HEK293 (cell line): ENCODE measurements around the gene OTOF.

Source experiments
- CTCF ChIA-PET: fragments of 350-600 bp; formaldehyde crosslinking; extraction: SDS; loops from one replicate; lab custom pipeline; 2021; ENCODE audit warnings: antibody characterized with exemption; lab: Yijun Ruan, JAX
- POLR2A ChIA-PET: fragments of 300-600 bp; formaldehyde crosslinking; extraction: SDS; loops from one replicate; lab custom pipeline; 2020; ENCODE audit warnings: antibody characterized with exemption, inconsistent platforms; lab: Yijun Ruan, JAX
- H3K27ac ChIP-seq: fragments of 200-500 bp; sonication (Bioruptor generic); 2 replicates; pipeline ENCODE4 v1.5.1; 2014; ENCODE audit warnings: low read depth, low read length, control low read depth, inconsistent platforms; ENCODE audit errors: extremely low read depth
- H3K36me3 ChIP-seq, 2 experiments: fragments of 200-500 bp in 1 of 2; sonication (Bioruptor generic) in 1 of 2; 1 replicate in 1 of 2; 2 replicates in 1 of 2; pipeline ENCODE4 v1.5.1; 2014 to 2017; ENCODE audit warnings: inconsistent platforms in 2 of 2, low read length in 2 of 2; ENCODE audit not compliant: control insufficient read depth in 2 of 2, insufficient read depth in 1 of 2
- H3K4me1 ChIP-seq: fragments of 200-500 bp; sonication (Bioruptor generic); 2 replicates; pipeline ENCODE4 v1.5.1; 2014; ENCODE audit warnings: mild to moderate bottlenecking, low read length, inconsistent platforms; ENCODE audit not compliant: control insufficient read depth, insufficient read depth
- H3K4me3 ChIP-seq: 2 replicates; pipeline ENCODE4 v1.5.1; 2011; ENCODE audit warnings: low read depth, mild to moderate bottlenecking, control low read depth, low read length, moderate library complexity
- H3K9me3 ChIP-seq: fragments of 200-500 bp; sonication (Bioruptor generic); 2 replicates; pipeline ENCODE4 v1.5.1; 2014; ENCODE audit warnings: low read depth, low read length, inconsistent platforms; ENCODE audit not compliant: control insufficient read depth, insufficient read depth
- EGR2 ChIP-seq: fragments of 450-650 bp; formaldehyde crosslinking; IDR thresholded peaks from 2 replicates; pipeline ENCODE4 v1.5.1; 2016; ENCODE audit warnings: low read depth, missing biosample characterization, missing genetic modification characterization
- KLF16 ChIP-seq: fragments of 450-650 bp; formaldehyde crosslinking; IDR thresholded peaks from 2 replicates; pipeline ENCODE4 v1.5.1; 2017; ENCODE audit warnings: missing biosample characterization, missing genetic modification characterization
- MYNN ChIP-seq: fragments of 450-650 bp; formaldehyde crosslinking; IDR thresholded peaks from 2 replicates; pipeline ENCODE4 v1.5.1; 2016; ENCODE audit warnings: missing biosample characterization, missing genetic modification characterization, borderline replicate concordance
- WT1 ChIP-seq: fragments of 450-650 bp; formaldehyde crosslinking; IDR thresholded peaks from 2 replicates; pipeline ENCODE4 v1.5.1; 2016; ENCODE audit warnings: missing biosample characterization, missing genetic modification characterization
- ZBTB49 ChIP-seq: fragments of 450-650 bp; formaldehyde crosslinking; IDR thresholded peaks from 2 replicates; pipeline ENCODE4 v1.5.1; 2016; ENCODE audit warnings: missing biosample characterization, missing genetic modification characterization, low read depth
- ZFP37 ChIP-seq: fragments of 450-650 bp; formaldehyde crosslinking; IDR thresholded peaks from 2 replicates; pipeline ENCODE4 v1.5.1; 2016; ENCODE audit warnings: missing biosample characterization, missing genetic modification characterization
- ZIC2 ChIP-seq: fragments of 450-650 bp; formaldehyde crosslinking; IDR thresholded peaks from 2 replicates; pipeline ENCODE4 v1.5.1; 2016; ENCODE audit warnings: missing biosample characterization, missing genetic modification characterization
- ZNF211 ChIP-seq: fragments of 450-650 bp; formaldehyde crosslinking; IDR thresholded peaks from 2 replicates; pipeline ENCODE4 v1.5.1; 2016; ENCODE audit warnings: low read depth, missing biosample characterization, missing genetic modification characterization
- ZNF214 ChIP-seq: fragments of 450-650 bp; formaldehyde crosslinking; IDR thresholded peaks from 2 replicates; pipeline ENCODE4 v1.5.1; 2017; ENCODE audit warnings: missing biosample characterization, mild to moderate bottlenecking, missing genetic modification characterization, borderline replicate concordance
- ZNF23 ChIP-seq: fragments of 450-650 bp; formaldehyde crosslinking; IDR thresholded peaks from 2 replicates; pipeline ENCODE4 v1.5.1; 2016; ENCODE audit warnings: missing biosample characterization, missing genetic modification characterization, borderline replicate concordance
- ZNF311 ChIP-seq: fragments of 450-650 bp; formaldehyde crosslinking; IDR thresholded peaks from 2 replicates; pipeline ENCODE4 v1.5.1; 2017; ENCODE audit warnings: missing biosample characterization, missing genetic modification characterization, borderline replicate concordance
- ZNF37A ChIP-seq: fragments of 450-650 bp; IDR thresholded peaks from 2 replicates; pipeline ENCODE4 v1.5.1; 2018; ENCODE audit warnings: missing biosample characterization, missing genetic modification characterization
- ZNF521 ChIP-seq: fragments of 450-650 bp; formaldehyde crosslinking; IDR thresholded peaks from 2 replicates; pipeline ENCODE4 v1.5.1; 2017; ENCODE audit warnings: missing biosample characterization, mild to moderate bottlenecking, missing genetic modification characterization
- ZXDB ChIP-seq: fragments of 450-650 bp; formaldehyde crosslinking; IDR thresholded peaks from 2 replicates; pipeline ENCODE4 v1.5.1; 2016; ENCODE audit warnings: missing biosample characterization, missing genetic modification characterization

OTOF gene

GRCh38 chr2:26458365-26459042 is 19.4 kb downstream of the OTOF start (continued):
- TF ChIP-seq ZXDB (no peak), ZBTB49 (tag by site-specific recombination) (no peak), ZNF214 (no peak)

GRCh38 chr2:26457695-26458364 is 20.1 kb downstream of the OTOF start:
- Histone ChIP-seq H3K4me3 (no peak overlapping the region), H3K9me3 (no peaks in the 10 kb centered on the region), H3K36me3 (no peaks in the 10 kb centered on the region), H3K4me1 (no peaks in the 10 kb centered on the region), H3K27ac (no peak overlapping the region)
- ChIA-PET POLR2A (no interaction called here), CTCF (interaction anchor here (0.6 to 1.4 kb wide), 2 partner anchors 12 to 265 kb away, joined by 3 to 4 read pairs; no protein-coding TSS in a partner anchor)
- no peak for TF ChIP-seq WT1 (tag by site-specific recombination)

GRCh38 chr2:26457251-26457666 is 20.7 kb downstream of the OTOF start:
- POLR2A ChIA-PET = no interaction called here

GRCh38 chr2:26456440-26457250 is 21.3 kb downstream of the OTOF start:
- H3K4me1 ChIP-seq = no peaks in the 10 kb centered on the region
- TF ChIP-seq MYNN (tag by site-specific recombination) = no peak
- no peak for TF ChIP-seq EGR2 (tag by site-specific recombination)
- no peak for TF ChIP-seq ZNF311
- TF ChIP-seq ZFP37 (tag by site-specific recombination) = no peak
- H3K27ac ChIP-seq = no peak overlapping the region
- ChIA-PET POLR2A (no interaction called here), CTCF (interaction anchor here (1.4 kb wide), 1 partner anchor 13 kb away, joined by 4 read pairs; no protein-coding TSS in a partner anchor)
- H3K9me3 ChIP-seq = no peaks in the 10 kb centered on the region
- no peaks in the 10 kb centered on the region for H3K36me3 ChIP-seq
- H3K4me3 ChIP-seq = no peak overlapping the region

More at GRCh38 chr2:26457251-26457666, 20.7 kb downstream of the OTOF start:
- Histone ChIP-seq H3K36me3 (no peaks in the 10 kb centered on the region), H3K27ac (no peak overlapping the region), H3K9me3 (no peaks in the 10 kb centered on the region), H3K4me3 (no peak overlapping the region), H3K4me1 (no peaks in the 10 kb centered on the region)
- TF ChIP-seq ZIC2 (tag by site-specific recombination) (peak; percentile 78), ZNF521 (no peak), ZNF211 (no peak), ZNF37A (tag by site-specific recombination) (no peak), KLF16 (tag by site-specific recombination) (no peak), ZNF23 (tag by site-specific recombination) (no peak)
- CTCF ChIA-PET = interaction anchor here (0.6 to 1.4 kb wide), 2 partner anchors 12 to 265 kb away, joined by 3 to 4 read pairs; no protein-coding TSS in a partner anchor
